ENCODE measurements around the gene PTPRN2. TPM values are rescaled to one million over a fixed set of nuclear protein-coding genes. Genes with fewer than 3 reads are reported as not detected.
"Not testable (repeated sequence)": the region's sequence is repeated elsewhere in the genome, so short reads cannot be mapped to it uniquely, and the experiment has no call there.

PTPRN2 gene
- polyA plus RNA-seq, 1 experiment = 0.31 TPM

DNA sequence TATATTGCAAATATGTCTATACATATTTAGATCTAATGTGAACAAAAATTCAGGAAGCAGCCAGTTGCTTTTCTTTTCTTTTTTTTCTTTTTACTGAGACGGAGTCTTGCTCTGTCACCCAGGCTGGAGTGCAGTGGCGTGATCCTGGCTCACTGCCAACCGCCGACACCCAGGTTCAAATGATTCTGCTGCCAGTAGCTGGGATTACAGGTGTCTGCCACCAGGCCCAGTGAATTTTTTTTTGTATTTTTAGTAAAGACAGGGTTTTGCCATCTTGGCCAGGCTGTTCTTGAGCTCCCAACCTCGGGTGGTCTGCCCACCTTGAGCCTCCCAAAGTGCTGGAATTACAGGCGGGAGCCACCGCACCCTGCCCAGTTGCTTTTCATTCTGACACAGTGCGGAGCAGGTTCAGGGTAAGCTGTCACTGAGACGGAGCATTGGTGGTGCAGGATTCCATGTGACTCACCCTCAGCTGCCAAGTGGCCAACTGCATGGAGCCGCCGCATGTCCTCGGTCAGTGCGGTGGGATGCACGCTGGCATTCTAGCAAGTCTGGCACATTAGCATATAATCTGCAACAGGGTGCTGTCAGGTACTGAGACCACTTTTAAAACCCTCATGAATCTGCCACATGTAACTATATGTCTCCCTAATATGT, 888.1 kb downstream of the PTPRN2 start:
- Histone ChIP-seq H3K36me3 (ENCODE audit: control insufficient read depth, insufficient read depth, low read length) (no peaks in the 10 kb centered on the region), H3K4me3 (ENCODE audit: low read depth, low read length) (no peak overlapping the region), H3K27me3 (ENCODE audit: control insufficient read depth, insufficient read depth, low read length) (no peaks in the 10 kb centered on the region)
- DNase-seq (ENCODE audit: low read depth) = no peak
- POLR2A ChIA-PET = no interaction called here
- CTCF ChIA-PET = no interaction called here
- TF ChIP-seq, protein P1, sequence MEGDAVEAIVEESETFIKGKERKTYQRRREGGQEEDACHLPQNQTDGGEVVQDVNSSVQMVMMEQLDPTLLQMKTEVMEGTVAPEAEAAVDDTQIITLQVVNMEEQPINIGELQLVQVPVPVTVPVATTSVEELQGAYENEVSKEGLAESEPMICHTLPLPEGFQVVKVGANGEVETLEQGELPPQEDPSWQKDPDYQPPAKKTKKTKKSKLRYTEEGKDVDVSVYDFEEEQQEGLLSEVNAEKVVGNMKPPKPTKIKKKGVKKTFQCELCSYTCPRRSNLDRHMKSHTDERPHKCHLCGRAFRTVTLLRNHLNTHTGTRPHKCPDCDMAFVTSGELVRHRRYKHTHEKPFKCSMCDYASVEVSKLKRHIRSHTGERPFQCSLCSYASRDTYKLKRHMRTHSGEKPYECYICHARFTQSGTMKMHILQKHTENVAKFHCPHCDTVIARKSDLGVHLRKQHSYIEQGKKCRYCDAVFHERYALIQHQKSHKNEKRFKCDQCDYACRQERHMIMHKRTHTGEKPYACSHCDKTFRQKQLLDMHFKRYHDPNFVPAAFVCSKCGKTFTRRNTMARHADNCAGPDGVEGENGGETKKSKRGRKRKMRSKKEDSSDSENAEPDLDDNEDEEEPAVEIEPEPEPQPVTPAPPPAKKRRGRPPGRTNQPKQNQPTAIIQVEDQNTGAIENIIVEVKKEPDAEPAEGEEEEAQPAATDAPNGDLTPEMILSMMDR (IDR thresholded peaks at IDR 0.05; ENCODE audit: insufficient read depth, low read depth, low read length) = no peak

DNA sequence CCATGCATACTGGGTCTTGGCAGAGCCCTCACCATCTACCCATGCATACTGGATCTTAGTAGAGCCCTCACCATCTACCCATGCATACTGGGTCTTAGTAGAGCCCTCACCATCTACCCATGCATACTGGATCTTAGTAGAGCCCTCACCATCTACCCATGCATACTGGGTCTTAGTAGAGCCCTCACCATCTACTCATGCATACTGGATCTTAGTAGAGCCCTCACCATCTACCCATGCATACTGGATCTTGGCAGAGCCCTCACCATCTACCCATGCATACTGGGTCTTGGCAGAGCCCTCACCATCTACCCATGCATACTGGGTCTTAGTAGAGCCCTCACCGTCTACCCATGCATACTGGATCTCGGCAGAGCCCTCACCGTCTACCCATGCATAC, 890.3 kb downstream of the PTPRN2 start:
- CTCF ChIA-PET; H3K36me3 ChIP-seq (ENCODE audit: control insufficient read depth, insufficient read depth, low read length); H3K27me3 ChIP-seq (ENCODE audit: control insufficient read depth, insufficient read depth, low read length); POLR2A ChIA-PET; DNase-seq (ENCODE audit: low read depth); H3K4me3 ChIP-seq (ENCODE audit: low read depth, low read length): not testable (repeated sequence)

DNA sequence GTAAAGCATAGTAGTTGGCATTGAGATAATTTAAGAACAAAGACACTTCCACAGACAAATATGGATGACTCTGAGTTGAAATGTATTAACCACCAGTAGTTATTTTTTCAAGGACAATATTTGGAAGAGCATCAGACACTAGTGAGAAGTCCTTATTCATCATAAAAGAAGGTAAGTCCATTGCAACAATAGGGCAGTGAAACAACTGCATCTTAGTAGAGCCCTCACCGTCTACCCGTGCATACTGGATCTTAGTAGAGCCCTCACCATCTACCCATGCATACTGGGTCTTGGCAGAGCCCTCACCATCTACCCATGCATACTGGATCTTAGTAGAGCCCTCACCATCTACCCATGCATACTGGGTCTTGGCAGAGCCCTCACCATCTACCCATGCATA, 892.0 kb downstream of the PTPRN2 start:
- CTCF ChIA-PET; POLR2A ChIA-PET; DNase-seq (ENCODE audit: low read depth); H3K27me3 ChIP-seq (ENCODE audit: control insufficient read depth, insufficient read depth, low read length); H3K4me3 ChIP-seq (ENCODE audit: low read depth, low read length); H3K36me3 ChIP-seq (ENCODE audit: control insufficient read depth, insufficient read depth, low read length): not testable (repeated sequence)

DNA sequence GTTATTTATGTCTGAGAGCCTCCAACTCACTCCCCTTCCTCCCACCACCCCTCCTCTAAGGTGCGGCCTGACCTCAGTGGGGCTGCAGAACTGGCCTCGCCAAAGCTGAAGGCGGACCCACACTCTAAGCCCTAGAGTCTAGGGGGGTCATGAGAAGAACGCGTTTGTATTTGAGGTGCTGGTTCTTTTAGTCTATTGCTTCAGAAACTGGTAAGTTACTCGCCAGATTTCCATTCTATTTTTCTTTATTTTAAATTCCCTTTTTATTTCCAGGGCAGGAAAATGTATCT, 893.3 kb downstream of the PTPRN2 start:
- H3K4me3 ChIP-seq (ENCODE audit: low read depth, low read length) = no peak overlapping the region
- ChIA-PET CTCF (no interaction called here), POLR2A (no interaction called here)
- H3K36me3 ChIP-seq (ENCODE audit: control insufficient read depth, insufficient read depth, low read length) = no peaks in the 10 kb centered on the region
- 0 out of 2 replicates have a peak, but pooled peaks cover 5% of the 10 kb centered on the region for H3K27me3 ChIP-seq (ENCODE audit: control insufficient read depth, insufficient read depth, low read length)
- DNase-seq (ENCODE audit: low read depth) = no peak
- TF ChIP-seq, protein P1 (IDR thresholded peaks at IDR 0.05; ENCODE audit: insufficient read depth, low read depth, low read length) = no peak

DNA sequence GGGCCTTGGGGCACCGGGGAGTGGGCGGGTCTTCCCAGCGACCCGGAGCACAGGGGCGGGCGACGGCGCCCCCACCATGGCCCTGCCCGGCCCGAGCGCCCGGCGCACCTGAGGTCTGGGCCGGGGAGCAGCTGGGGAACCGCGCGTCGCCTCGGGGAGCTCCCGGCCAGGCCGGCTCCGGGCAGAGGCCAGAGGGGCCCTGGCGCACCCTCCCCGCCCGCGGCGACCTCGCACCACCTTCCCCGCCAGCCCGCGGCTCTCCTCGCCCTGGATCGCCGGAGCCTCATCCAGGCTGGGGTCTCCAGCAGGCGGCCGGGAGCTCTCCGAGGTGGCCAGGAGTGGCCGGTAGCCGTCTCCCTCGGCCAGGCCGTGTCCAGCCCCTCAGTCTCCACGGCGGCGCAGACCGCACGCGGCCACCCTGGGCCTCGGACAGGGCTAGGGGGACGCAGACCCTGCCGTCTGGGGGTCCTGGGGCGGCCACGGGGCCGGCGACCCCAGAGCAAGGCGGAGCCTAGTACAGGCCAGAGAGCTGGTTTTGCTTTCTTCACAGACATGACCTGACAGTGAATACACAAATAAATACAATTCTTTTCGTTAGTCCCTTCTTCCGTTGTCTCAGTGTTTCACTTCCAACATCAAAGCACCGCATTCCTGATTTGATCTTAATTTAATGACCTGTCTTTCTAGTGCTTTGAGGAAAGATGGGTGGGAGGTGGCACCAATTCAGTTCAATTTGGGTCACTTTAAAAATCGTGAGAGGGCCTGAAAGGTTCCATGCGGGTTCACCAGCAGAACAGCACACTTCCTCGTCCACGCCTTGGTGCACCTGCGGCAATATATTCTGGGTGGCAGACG, 893.9 kb downstream of the PTPRN2 start:
- CTCF ChIA-PET = no interaction called here
- Histone ChIP-seq H3K4me3 (ENCODE audit: low read depth, low read length) (no peak overlapping the region), H3K36me3 (ENCODE audit: control insufficient read depth, insufficient read depth, low read length) (no peaks in the 10 kb centered on the region), H3K27me3 (ENCODE audit: control insufficient read depth, insufficient read depth, low read length) (0 out of 2 replicates have a peak, but pooled peaks cover 5% of the 10 kb centered on the region)
- DNase-seq (ENCODE audit: low read depth) = no peak
- TF ChIP-seq, protein P1 (IDR thresholded peaks at IDR 0.05; ENCODE audit: insufficient read depth, low read depth, low read length) = no peak
- POLR2A ChIA-PET = no interaction called here

DNA sequence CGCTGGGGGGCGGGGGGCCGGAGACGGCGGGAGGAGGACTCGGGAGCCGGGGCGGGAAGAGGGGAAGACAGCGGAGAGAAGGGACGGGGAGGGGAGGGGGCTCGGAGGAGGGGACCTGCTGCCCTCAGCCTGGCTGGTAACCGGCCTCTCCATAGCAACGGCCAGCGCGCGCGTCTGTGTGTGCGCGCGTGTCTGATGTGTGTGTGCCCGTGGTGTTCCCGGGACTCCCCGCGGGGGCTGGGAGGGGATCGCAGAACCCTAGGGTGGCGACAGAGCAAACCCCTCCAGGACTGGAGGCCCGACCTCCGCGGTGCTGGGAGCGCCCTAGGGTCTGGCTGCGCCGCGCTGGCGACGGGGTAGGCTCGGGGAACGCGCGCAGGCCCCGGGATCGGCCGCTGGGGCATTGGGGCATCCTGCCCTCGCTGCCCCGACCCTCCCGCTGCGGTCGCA, 894.5 kb downstream of the PTPRN2 start:
- H3K36me3 ChIP-seq (ENCODE audit: control insufficient read depth, insufficient read depth, low read length) = no peaks in the 10 kb centered on the region
- ChIA-PET POLR2A (no interaction called here), CTCF (no interaction called here)

More for the DNA sequence above, 894.5 kb downstream of the PTPRN2 start:
- no peak for DNase-seq (ENCODE audit: low read depth)
- TF ChIP-seq, protein P1 (IDR thresholded peaks at IDR 0.05; ENCODE audit: insufficient read depth, low read depth, low read length) = no peak
- no peak overlapping the region for H3K4me3 ChIP-seq (ENCODE audit: low read depth, low read length)
- 0 out of 2 replicates have a peak, but pooled peaks cover 5% of the 10 kb centered on the region for H3K27me3 ChIP-seq (ENCODE audit: control insufficient read depth, insufficient read depth, low read length)

Data from BJ (cell line).